Ascending aorta (tissue), 2 donors: Measurements from ENCODE around the gene TOM1. TPM values are rescaled to one million over a fixed set of nuclear protein-coding genes. Genes with fewer than 3 reads are reported as not detected.

Experiments
- DNase-seq, 2 donors: peaks; one replicate each; pipeline ENCODE4 v3.0.0-alpha.2; 2019; ENCODE audit warnings: low spot score in 2 of 2
- H3K27ac ChIP-seq, 2 donors: fragments of 200-600 bp; sonication (generic); one replicate each; pipeline ENCODE4 v1.5.1; 2016 to 2017; ENCODE audit warnings: mild to moderate bottlenecking in 1 of 2
- H3K27me3 ChIP-seq: fragments of 200-600 bp; sonication (generic); one replicate; pipeline ENCODE4 v1.5.1; 2017
- H3K36me3 ChIP-seq, 2 donors: fragments of 200-600 bp; sonication (generic); one replicate each; pipeline ENCODE4 v1.5.1; 2016
- H3K4me1 ChIP-seq, 2 donors: fragments of 200-600 bp; sonication (generic); one replicate each; pipeline ENCODE4 v1.5.1; 2016 to 2017; ENCODE audit warnings: mild to moderate bottlenecking in 1 of 2
- H3K4me3 ChIP-seq, 2 donors: fragments of 200-600 bp; sonication (generic); one replicate each; pipeline ENCODE4 v1.5.1; 2016 to 2017; ENCODE audit warnings: mild to moderate bottlenecking in 1 of 2
- H3K9me3 ChIP-seq, 2 donors: fragments of 200-600 bp; sonication (generic); one replicate each; pipeline ENCODE4 v1.5.1; 2016
- intact Hi-C: fragments of 100-400 bp; cut with DNase I; formaldehyde crosslinking; loops from one replicate; pipeline ENCODE4 v1.15.1; 2023
- total RNA-seq: library from RNA; depleted of rRNA; stranded (reverse); fragments of >200 nt; gene quantifications from one replicate; pipeline ENCODE4 v1.1.0, GENCODE V29; 2016
- TF ChIP-seq, protein P1 (sequence below), 3 experiments: fragments of 200-600 bp in 2 of 3; fragments of 450-650 bp in 1 of 3; sonication (generic) in 2 of 3; IDR thresholded peaks; one replicate each; pipeline ENCODE4 v1.5.1; 2016 to 2019; ENCODE audit warnings: antibody characterized with exemption in 3 of 3, mild to moderate bottlenecking in 1 of 3, moderate library complexity in 1 of 3

TOM1 gene
- total RNA-seq, 1 donor from 2014 or later = 84.4 TPM

- TF ChIP-seq, protein P1, sequence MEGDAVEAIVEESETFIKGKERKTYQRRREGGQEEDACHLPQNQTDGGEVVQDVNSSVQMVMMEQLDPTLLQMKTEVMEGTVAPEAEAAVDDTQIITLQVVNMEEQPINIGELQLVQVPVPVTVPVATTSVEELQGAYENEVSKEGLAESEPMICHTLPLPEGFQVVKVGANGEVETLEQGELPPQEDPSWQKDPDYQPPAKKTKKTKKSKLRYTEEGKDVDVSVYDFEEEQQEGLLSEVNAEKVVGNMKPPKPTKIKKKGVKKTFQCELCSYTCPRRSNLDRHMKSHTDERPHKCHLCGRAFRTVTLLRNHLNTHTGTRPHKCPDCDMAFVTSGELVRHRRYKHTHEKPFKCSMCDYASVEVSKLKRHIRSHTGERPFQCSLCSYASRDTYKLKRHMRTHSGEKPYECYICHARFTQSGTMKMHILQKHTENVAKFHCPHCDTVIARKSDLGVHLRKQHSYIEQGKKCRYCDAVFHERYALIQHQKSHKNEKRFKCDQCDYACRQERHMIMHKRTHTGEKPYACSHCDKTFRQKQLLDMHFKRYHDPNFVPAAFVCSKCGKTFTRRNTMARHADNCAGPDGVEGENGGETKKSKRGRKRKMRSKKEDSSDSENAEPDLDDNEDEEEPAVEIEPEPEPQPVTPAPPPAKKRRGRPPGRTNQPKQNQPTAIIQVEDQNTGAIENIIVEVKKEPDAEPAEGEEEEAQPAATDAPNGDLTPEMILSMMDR (IDR thresholded peaks at IDR 0.05) = no peak
- Histone ChIP-seq H3K36me3 (peaks cover 3 to 40% of the 10 kb centered on the region in 2 donors), H3K9me3 (no peaks in the 10 kb centered on the region), H3K4me3 (no peak overlapping the region), H3K4me1 (no peaks in the 10 kb centered on the region), H3K27me3 (no peaks in the 10 kb centered on the region), H3K27ac (no peak overlapping the region)
- intact Hi-C loops = no loop called here
- DNase-seq = no peak
Measured at GRCh38 chr22:35275580-35275979, 24.1 kb upstream of the TOM1 start.

DNA sequence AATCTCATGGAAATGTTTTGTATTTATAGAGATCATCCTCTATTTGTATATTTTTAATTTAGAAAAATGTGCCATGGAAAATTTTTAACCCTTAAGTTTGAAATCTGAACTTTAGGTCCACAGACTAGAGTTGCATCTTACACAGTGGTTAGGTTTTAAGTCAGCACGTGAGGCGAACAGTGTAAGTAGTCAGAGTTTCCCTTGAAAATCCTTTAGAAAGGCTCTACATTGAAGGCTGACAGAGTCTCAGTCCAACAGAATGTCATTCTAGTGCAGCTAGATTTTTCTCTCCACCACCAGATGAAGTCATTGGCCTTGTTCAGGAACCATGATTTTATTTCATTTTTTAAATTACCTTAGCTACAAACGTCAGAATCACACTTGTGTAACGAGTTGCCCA lies 23.7 kb upstream of the TOM1 start:
- Histone ChIP-seq H3K36me3 (peaks cover 3 to 37% of the 10 kb centered on the region in 2 donors), H3K4me1 (no peaks in the 10 kb centered on the region), H3K27me3 (no peaks in the 10 kb centered on the region), H3K9me3 (no peaks in the 10 kb centered on the region), H3K27ac (no peak overlapping the region), H3K4me3 (no peak overlapping the region)
- intact Hi-C loops = no loop called here
- TF ChIP-seq, protein P1 (IDR thresholded peaks at IDR 0.05) = no peak
- DNase-seq = no peak

- no peaks in the 10 kb centered on the region for H3K4me1 ChIP-seq
- intact Hi-C loops = no loop called here
- H3K9me3 ChIP-seq = no peaks in the 10 kb centered on the region
- DNase-seq = no peak
- H3K4me3 ChIP-seq = no peak overlapping the region
- peaks cover 65 to 83% of the 10 kb centered on the region in 2 donors for H3K36me3 ChIP-seq
- no peaks in the 10 kb centered on the region for H3K27me3 ChIP-seq
- TF ChIP-seq, protein P1 (IDR thresholded peaks at IDR 0.05) = no peak
- H3K27ac ChIP-seq = no peak overlapping the region
Measured at GRCh38 chr22:35288116-35288515, 11.6 kb upstream of the TOM1 start.

DNA sequence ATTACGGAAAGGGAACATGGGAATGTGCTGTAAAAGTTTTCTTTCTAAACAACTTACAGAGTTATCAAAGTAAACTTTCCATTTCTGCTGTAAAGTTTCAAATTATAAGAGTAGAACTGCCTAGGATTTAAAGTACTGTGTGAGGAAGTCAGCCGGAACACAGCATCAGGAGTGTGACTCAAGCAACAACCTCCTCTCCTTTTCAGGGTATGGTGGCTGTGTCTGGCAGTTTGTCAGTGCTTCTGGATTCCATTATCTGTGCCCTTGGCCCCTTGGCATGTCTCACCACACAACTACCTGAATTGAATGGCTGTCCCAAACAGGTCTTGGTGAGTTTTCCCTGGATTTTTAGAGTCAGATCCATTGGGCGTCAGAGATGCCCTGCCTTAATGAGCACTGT lies 6.9 kb upstream of the TOM1 start:
- no peak overlapping the region for H3K4me3 ChIP-seq
- no peaks in the 10 kb centered on the region for H3K9me3 ChIP-seq
- no peaks in the 10 kb centered on the region for H3K4me1 ChIP-seq
- H3K27ac ChIP-seq = no peak overlapping the region
- H3K36me3 ChIP-seq = peaks cover 46 to 64% of the 10 kb centered on the region in 2 donors
- no peak for DNase-seq
- TF ChIP-seq, protein P1 (IDR thresholded peaks at IDR 0.05) = no peak
- no peaks in the 10 kb centered on the region for H3K27me3 ChIP-seq
- intact Hi-C loops = no loop called here

DNA sequence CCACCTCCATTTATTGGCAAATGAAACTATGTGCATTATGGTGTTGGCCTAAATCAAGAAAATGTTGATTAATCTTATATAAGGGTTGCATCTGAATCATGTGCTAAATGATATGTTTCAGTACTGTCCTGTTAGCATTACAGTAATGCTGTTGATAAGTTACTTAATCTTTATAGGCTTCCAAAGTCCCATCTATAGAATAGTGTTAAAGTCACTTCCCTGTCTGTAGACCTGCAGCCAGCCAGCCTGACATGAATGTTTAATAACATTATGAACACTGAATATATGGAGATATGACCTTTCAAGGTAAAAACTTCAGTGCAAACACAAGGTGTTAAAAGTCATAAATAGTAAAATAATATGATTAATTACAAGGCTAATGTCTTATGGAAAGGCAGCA lies 3.6 kb upstream of the TOM1 start:
- Histone ChIP-seq H3K27me3 (no peaks in the 10 kb centered on the region), H3K27ac (no peak overlapping the region), H3K4me1 (peaks cover 0 to 10% of the 10 kb centered on the region in 2 donors), H3K4me3 (no peak overlapping the region), H3K9me3 (no peaks in the 10 kb centered on the region), H3K36me3 (peaks cover 21 to 33% of the 10 kb centered on the region in 2 donors)
- TF ChIP-seq, protein P1 (IDR thresholded peaks at IDR 0.05) = no peak
- intact Hi-C loops = no loop called here
- no peak for DNase-seq

DNA sequence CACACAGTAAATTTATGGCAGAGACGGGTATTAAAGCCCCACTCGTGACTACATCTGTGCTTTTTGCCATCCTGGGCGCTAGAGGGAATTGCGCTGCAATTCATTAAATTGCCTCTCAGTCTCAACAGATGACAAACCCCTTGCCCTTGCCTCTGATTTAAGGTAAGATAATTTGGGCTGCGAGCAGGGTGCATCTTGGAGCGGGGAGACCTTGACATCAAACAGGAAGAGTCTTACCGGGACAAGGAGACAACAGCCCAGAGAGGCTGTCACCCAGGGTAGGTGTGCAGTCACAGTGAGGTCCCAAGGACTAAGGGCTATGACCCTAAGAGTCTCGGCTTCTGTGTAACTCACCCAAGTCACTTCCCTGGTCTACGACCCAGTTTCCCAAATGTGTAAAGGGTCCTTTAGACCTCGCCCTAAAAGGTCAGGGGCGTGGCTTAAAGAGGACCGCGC lies 449 bp upstream of the TOM1 start:
- peak overlapping the region; percentile 84 to 92 for H3K4me3 ChIP-seq
- H3K9me3 ChIP-seq = no peaks in the 10 kb centered on the region
- intact Hi-C loops = loop anchor here (2.0 kb wide), 1 partner anchor 40 kb away; no protein-coding TSS in a partner anchor
- H3K27me3 ChIP-seq = no peaks in the 10 kb centered on the region
- H3K36me3 ChIP-seq = peaks cover under 1 to 1% of the 10 kb centered on the region in 2 donors
- peak overlapping the region; percentile 96 to 99 for H3K27ac ChIP-seq
- H3K4me1 ChIP-seq = peaks cover 0 to 17% of the 10 kb centered on the region in 2 donors
- no peak for DNase-seq
- TF ChIP-seq, protein P1 (IDR thresholded peaks at IDR 0.05) = peak in 1 of 3 experiments; percentile 26
